Fibroblast of skin of left quadriceps (primary cell): ENCODE data around the gene SHMT2.

Experiments
- DNase-seq, 2 experiments: peaks; one replicate each; pipeline ENCODE4 v3.0.0-alpha.2; 2013; ENCODE audit warnings: low read depth in 2 of 2

Gene SHMT2

GRCh38 chr12:57229634-57230380 lies at the start of gene SHMT2:
TSS of gene SHMT2 (plus strand) at chr12:57229711. CDS start at chr12:57229779, 68 bp downstream.
- peak; percentile 88 to 89 for DNase-seq

DNA sequence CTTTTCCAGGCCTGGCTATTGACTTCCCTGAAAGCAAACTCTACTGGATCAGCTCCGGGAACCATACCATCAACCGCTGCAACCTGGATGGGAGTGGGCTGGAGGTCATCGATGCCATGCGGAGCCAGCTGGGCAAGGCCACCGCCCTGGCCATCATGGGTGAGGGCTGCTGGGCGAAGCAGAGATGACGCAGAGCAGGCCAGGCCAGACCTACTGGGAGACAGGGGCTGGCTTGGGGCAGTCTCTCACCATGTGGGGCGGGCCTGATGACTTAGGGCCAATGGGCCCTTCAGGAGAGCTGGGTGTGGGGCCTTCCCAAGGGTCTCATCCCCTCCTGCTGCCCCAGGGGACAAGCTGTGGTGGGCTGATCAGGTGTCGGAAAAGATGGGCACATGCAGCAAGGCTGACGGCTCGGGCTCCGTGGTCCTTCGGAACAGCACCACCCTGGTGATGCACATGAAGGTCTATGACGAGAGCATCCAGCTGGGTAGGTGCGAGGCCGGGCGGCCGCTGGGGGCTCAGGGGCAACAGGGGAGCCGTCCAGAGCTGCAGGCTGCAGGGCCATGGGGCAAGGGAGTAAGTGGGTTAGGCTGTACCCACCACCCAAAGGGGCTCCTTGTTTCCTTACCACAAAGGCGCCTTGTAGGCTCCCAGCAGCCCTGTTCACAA lies 49.1 kb upstream of the SHMT2 start:
- no peak for DNase-seq

GRCh38 chr12:57181072-57181471 lies 48.4 kb upstream of the SHMT2 start:
- DNase-seq = no peak

DNA sequence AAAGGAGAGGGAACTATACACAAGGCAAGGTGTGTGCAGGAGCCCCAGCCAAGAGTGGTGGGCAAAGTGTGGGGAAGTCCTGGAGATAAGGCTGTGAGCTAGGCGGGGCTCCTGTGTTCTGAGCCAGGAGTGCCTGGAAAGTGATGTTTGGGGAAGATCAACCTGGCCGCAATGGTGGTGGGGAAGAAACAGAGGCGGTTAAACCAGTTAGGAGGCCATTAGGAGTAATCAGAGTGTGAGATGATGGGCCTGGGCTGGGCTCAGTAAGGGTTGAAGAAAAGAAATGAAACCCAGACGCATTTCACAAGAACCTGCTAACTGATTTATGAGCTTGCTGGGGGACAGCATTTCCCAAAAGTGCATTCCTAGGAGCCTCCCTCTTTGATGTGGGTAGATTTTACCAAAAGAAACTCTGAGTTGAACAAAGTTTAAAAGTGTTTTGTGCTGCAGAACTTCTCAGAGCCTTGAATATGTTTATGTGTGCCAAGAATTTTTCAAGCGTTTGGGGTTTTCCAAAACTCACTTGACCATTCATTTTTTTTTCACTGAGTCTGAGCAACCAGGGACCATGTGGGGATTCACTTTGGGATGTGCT lies 47.9 kb upstream of the SHMT2 start:
- DNase-seq = peak; percentile 58 to 62

- peak; percentile 24 to 31 for DNase-seq
These were observed 46.5 kb upstream of the SHMT2 start for GRCh38 chr12:57182918-57183575.

DNA sequence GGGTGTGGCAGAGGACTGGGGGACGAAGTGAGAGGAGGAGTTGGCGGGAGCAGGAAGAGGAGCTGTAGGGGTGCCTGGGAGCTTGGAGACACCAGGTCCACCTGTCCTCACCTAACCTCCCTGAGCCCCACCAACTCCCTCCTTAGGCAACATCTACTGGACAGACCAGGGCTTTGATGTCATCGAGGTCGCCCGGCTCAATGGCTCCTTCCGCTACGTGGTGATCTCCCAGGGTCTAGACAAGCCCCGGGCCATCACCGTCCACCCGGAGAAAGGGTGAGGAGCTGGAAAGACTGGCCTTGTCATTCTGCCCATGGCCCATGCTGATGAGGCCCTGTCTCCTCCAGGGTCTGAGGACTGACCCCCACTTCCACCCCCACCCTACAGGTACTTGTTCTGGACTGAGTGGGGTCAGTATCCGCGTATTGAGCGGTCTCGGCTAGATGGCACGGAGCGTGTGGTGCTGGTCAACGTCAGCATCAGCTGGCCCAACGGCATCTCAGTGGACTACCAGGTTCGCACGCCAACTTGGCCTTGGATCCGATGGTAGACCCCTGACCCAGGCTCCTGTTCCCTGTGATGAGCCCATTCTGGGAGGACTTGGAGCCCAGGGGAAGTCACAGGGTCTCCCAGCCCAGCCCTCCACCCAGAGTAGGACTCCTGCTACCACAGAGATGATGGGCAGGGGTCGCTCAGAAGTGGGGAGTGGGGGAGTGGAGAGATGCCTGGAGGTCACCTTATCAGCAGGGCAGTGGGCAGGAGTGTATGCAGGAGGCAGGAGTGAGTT lies 45.4 kb upstream of the SHMT2 start:
- DNase-seq = no peak

DNA sequence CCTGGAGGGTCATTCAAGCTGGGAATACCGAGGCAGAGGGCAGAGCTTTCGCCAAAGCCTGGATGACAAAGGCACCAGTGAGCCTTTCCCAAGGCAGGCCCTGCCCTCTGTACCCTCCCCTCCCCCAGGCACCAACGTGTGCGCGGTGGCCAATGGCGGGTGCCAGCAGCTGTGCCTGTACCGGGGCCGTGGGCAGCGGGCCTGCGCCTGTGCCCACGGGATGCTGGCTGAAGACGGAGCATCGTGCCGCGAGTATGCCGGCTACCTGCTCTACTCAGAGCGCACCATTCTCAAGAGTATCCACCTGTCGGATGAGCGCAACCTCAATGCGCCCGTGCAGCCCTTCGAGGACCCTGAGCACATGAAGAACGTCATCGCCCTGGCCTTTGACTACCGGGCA lies 44.1 kb upstream of the SHMT2 start:
- DNase-seq = no peak

- no peak for DNase-seq
These were observed 43.5 kb upstream of the SHMT2 start for GRCh38 chr12:57185906-57186508.

DNA sequence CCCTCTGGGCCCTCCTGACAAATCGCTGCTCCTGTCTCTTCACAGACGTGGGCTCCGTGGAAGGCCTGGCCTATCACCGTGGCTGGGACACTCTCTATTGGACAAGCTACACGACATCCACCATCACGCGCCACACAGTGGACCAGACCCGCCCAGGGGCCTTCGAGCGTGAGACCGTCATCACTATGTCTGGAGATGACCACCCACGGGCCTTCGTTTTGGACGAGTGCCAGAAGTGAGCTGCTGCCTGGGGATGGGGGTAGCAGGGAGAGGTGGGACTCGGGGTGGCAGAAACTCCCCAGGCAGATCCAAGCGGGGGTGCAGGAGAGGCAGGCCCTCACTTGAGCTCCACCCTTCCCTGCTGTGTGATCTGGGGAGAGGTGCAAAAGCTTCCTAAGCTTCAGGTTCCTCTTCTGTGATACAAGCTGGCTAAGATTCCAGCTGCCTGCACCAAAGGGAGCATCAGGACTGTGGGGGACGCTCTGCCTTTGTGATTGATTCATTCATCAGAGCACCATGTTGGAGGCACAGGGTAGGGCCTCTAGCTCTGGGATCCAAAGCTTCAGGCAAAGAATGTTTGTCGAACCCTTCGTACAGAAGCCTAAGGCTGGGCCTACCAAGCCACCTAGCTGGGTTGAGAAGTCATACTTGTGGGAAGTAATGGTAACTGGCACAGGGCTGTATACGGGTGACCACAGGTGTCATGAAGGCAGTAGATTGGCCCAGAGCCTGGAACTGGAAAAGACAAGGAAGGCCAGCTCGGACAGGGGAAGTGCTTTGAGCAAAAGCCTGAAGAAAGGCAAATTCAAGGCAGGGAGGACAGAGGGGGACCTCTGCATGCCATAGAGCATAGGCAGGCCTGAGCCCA lies 42.1 kb upstream of the SHMT2 start:
- DNase-seq = no peak

- DNase-seq = no peak
These were observed 41.5 kb upstream of the SHMT2 start for GRCh38 chr12:57188090-57188425.

- no peak for DNase-seq
These were observed 39.5 kb upstream of the SHMT2 start for GRCh38 chr12:57190037-57190436.

- no peak for DNase-seq
These were observed 38.7 kb upstream of the SHMT2 start for GRCh38 chr12:57190821-57191220.

- DNase-seq = no peak
These were observed 38.1 kb upstream of the SHMT2 start for GRCh38 chr12:57191410-57191809.

GRCh38 chr12:57192920-57193319 lies 36.6 kb upstream of the SHMT2 start:
- no peak for DNase-seq

GRCh38 chr12:57193706-57194245 lies 35.7 kb upstream of the SHMT2 start:
- no peak for DNase-seq

GRCh38 chr12:57194253-57194652 lies 35.3 kb upstream of the SHMT2 start:
- DNase-seq = no peak

DNA sequence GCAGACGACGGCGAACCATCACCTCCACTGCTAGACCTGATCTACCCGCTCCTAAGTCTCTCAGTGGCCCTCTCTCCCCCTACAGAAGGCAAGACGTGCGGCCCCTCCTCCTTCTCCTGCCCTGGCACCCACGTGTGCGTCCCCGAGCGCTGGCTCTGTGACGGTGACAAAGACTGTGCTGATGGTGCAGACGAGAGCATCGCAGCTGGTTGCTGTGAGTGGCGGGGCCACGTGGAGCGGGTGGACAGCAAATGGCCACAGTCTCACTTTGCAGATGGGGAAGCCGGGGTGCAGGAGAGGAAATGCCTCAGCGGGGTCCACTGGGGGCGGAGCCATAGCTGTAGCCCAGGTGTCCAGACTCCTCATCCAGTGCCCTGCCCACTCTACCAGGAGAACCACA lies 34.3 kb upstream of the SHMT2 start:
- DNase-seq = no peak

- no peak for DNase-seq
These were observed 33.7 kb upstream of the SHMT2 start for GRCh38 chr12:57195611-57196371.

DNA sequence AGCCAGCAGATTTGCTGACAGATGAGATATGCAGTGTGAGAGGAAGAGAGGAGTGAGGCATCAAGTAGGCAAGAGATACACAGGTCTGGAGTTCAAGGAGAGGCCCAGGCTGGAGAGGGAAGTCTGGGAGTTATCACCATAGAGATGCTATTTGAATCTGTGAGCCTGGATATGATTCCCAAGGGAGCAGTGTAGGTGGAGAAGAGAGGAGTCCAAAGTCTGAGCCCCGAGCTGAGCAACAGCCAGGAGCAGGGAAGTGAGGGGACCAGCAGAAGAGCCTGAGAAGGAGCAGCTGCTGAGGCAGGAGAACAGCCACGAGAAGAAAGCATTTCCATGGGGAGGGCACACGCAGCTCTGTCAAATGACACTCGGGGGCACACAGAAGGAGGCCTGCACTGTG lies 33.1 kb upstream of the SHMT2 start:
- no peak for DNase-seq
